Caki2 (cell line): ENCODE measurements around the gene APPBP2. TPM values are rescaled to one million over a fixed set of nuclear protein-coding genes. Genes with fewer than 3 reads are reported as not detected.
A peak's percentile ranks its signal among the peaks of the same experiment; 100 is the strongest.
"Not testable (repeated sequence)": the region's sequence is repeated elsewhere in the genome, so short reads cannot be mapped to it uniquely, and the experiment has no call there.

Source experiments
- DNase-seq: peaks from one replicate; pipeline ENCODE4 v3.0.0-alpha.2; 2015; ENCODE audit warnings: low read depth
- in situ Hi-C: cut with HindIII; loops from 2 replicates; pipeline ENCODE4 v1.10.0; 2016; ENCODE audit warnings: low sequenced_read_pairs, low pct_unique_long_range_greater_than_20kb, mixed read lengths
- total RNA-seq: library from RNA; depleted of rRNA; stranded (reverse); fragments of >200 nt; shearing (Covaris generic); gene quantifications from 2 replicates; pipeline ENCODE4 v1.2.3, GENCODE V29; 2014; ENCODE audit warnings: low replicate concordance

The APPBP2 gene
- total RNA-seq, 1 experiment from 2014 or later = 27.9 TPM

DNA sequence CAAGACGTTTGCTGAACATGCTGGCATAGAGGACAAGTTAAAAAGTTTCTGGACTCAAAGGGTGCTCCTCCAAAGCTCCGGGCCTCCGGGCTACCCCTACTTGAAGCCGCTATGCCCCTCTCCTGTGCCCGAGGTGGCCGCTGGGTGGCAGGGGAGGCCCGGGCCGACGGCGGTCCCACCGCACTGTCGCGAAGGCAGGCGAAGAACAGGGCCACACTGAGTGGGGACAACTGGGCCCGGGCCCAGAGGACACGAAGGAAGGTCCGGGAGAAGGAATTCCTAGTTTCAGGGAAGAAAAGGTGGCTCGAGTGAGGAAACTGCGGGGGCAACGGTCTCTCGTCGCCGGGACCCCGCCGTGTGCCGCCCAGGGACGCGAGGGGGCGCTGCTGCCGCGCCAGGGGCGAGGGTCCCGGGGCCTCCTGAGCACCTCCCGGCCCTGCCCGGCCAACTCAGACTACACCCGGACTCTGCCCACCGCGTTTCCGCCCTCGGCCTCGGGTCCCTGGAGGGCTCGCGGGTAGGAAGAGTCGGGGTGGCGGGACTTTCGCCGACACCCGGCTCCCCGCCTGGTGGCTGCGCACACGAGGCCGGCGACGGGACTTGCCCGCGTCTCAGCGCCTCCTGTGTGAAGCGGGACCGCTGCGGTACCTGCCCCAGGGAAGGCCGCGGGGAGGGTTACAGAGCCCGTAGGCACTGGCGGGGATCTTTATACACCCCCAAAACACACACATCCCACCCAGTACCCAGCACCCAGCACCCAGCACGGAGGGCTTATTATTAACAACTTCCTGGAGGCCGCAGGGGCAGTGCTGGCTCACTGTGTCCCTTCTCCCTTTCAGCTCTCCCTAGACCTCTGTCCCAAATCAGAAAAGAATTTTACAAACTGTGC is 104.5 kb downstream of the APPBP2 start:
- no peak for DNase-seq
- in situ Hi-C loops = no loop called here

GRCh38 chr17:60419875-60420274 is 106.2 kb downstream of the APPBP2 start:
- DNase-seq, in situ Hi-C loops: not testable (repeated sequence)

GRCh38 chr17:60419003-60419402 is 107.0 kb downstream of the APPBP2 start:
- DNase-seq, in situ Hi-C loops: not testable (repeated sequence)

- in situ Hi-C loops = no loop called here
- DNase-seq = no peak
Observed at GRCh38 chr17:60416368-60416925, 109.6 kb downstream of the APPBP2 start.

- DNase-seq = no peak
- in situ Hi-C loops = no loop called here
Observed at GRCh38 chr17:60415146-60415545, 110.9 kb downstream of the APPBP2 start.

DNA sequence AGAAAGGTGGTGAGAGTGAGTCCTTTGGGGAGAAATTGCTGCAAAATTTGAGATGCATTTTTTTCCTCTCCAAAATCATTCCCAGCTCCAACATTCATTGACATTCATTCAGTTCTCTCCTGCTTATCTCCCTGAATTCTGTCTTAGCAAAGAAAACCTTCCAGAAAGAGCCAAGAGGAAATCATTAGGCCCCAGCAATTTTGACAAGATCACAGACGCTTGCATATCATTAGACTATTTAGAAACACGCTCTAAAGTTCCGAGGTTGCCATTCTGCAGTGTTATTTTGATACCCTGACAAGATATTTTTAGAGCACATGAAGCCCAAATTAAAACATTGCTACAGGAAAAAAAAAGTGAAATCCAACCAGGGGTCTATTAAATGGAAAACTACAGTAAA is 113.3 kb downstream of the APPBP2 start:
- DNase-seq = no peak
- in situ Hi-C loops = no loop called here

DNA sequence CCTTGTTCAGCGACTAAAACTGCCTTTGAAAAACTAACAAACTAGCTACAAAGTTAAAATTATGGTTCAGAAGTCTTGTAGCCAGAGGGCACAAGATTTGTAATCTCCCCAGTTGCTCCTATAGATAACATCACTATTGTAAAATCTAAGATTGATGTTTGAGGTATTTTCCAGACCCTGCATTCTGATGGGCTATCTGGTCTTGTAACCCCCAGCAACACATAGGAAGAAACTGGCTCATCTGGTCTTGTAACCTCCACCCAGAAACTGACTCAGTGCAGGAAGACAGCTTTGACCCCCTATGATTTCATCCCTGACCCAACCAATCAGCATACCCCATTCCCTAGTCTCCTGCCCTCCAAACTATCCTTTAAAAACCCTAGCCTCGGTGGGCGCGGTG is 116.0 kb downstream of the APPBP2 start:
- in situ Hi-C loops = no loop called here
- no peak for DNase-seq

GRCh38 chr17:60406887-60407286 is 119.2 kb downstream of the APPBP2 start:
- no peak for DNase-seq
- in situ Hi-C loops = no loop called here

DNA sequence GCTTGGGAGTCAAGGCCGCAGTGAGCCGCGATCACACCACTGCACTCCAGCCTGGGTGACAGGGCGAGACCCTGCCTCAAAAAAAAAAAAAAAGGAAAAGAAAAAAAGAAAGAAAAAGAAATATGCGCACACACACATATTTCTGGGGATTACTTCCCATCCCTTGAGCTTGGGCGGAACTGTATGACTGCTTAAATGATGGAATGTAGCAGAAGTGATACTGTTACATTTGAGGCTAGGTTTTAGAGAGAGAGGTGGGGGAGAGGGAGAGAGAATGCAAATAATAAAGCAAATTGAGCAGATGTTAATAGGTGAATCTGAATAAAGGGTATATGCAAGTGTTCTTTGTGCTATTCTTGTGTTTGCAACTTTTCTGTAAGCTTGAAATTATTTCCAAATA is 122.1 kb downstream of the APPBP2 start:
- DNase-seq = no peak
- in situ Hi-C loops = no loop called here

GRCh38 chr17:60403523-60403810 is 122.6 kb downstream of the APPBP2 start:
- no peak for DNase-seq
- in situ Hi-C loops = no loop called here

- DNase-seq = no peak
- in situ Hi-C loops = no loop called here
Observed at GRCh38 chr17:60401819-60402218, 124.2 kb downstream of the APPBP2 start.

DNA sequence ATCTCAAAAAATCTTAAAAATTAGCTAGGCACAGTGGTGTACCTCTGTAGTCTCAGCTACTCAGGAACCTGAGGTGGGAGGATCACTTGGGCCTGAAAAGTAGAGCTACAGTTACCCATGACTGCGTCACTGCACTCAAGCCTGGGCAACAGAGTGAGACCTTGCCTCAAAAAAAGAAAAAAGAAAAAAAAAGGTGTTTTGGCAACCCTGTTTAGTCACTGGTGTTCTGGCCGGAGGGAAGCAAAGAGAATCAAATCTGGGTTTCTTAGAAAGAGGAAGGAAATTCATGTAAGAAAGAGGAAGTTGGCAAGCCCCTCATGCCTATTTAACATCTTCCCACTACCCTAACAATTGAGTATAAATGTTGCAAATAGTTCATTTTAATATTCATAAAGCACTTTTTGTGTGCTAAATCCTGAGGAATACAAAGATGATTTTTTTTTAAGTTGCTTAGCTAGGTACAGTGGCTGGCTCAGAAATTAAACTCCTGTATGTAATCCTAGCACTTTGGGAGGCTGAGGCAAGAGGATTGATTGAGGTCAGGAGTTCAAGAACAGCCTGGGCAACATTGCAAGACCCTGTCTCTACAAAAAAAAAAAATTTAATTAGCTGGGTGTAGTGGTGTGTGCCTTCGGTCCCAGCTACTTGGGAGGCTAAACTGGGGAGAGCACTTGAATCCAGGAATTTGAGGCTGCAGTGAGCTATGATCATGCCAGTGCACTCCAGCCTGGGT is 127.6 kb downstream of the APPBP2 start:
- in situ Hi-C loops = no loop called here
- no peak for DNase-seq

DNA sequence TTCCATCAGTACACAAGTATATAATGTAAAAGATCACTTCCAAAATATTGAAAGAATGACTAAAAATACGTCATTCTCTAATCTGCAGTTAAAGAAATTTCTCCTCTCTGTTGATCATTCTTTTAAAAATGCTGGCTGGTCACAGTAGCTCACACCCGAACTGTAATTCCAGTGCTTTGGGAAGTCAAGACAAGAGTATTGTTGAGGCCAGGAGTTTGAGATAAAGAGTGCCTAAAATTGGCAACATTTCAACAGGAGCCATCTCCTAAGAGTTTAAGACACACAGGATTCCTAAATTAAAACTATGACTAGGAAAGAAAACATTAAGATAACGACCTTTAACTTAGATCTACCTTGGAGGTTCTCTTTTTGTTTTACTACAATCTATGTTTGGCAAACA is 129.6 kb downstream of the APPBP2 start:
- in situ Hi-C loops = no loop called here

GRCh38 chr17:60395508-60396065 is 130.5 kb downstream of the APPBP2 start:
- no peak for DNase-seq
- in situ Hi-C loops = no loop called here

More for the DNA sequence above, 129.6 kb downstream of the APPBP2 start:
- no peak for DNase-seq

- in situ Hi-C loops = no loop called here
- peak; percentile 86 for DNase-seq
Observed at GRCh38 chr17:60393840-60394723, 132.0 kb downstream of the APPBP2 start.
